ENCODE measurements around the gene NCR1. TPM values are rescaled to one million over a fixed set of nuclear protein-coding genes. Genes with fewer than 3 reads are reported as not detected.
"Not testable (repeated sequence)": the region's sequence is repeated elsewhere in the genome, so short reads cannot be mapped to it uniquely, and the experiment has no call there.

The NCR1 gene
- polyA plus RNA-seq, 1 experiment = not detected

DNA sequence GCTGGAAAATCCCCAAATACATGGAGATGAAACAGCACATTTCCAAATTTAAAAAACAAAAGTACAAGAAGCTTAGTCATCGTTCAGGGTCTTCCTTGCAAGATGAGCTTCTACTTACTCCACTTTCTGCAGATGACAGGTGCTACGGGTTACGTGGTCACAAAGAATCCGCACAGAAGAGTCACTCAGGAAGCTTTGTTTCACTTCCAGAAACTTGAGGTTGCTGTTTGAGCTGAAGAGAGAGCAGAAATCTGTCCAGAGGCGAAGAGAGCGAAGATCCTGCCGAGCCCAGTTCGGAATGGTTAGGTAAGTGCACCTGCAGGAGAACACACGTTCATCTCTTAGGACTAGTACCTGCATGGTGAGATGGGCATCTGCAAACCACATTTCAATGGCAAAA is 32.0 kb downstream of the NCR1 start:
- Histone ChIP-seq H3K36me3 (ENCODE audit: control insufficient read depth, insufficient read depth, low read length) (no peaks in the 10 kb centered on the region), H3K4me3 (ENCODE audit: low read depth, low read length) (no peak overlapping the region), H3K27me3 (ENCODE audit: control insufficient read depth, insufficient read depth, low read length) (no peaks in the 10 kb centered on the region)
- POLR2A ChIA-PET = no interaction called here
- DNase-seq (ENCODE audit: low read depth) = no peak
- CTCF ChIA-PET = no interaction called here
- TF ChIP-seq, protein P1, sequence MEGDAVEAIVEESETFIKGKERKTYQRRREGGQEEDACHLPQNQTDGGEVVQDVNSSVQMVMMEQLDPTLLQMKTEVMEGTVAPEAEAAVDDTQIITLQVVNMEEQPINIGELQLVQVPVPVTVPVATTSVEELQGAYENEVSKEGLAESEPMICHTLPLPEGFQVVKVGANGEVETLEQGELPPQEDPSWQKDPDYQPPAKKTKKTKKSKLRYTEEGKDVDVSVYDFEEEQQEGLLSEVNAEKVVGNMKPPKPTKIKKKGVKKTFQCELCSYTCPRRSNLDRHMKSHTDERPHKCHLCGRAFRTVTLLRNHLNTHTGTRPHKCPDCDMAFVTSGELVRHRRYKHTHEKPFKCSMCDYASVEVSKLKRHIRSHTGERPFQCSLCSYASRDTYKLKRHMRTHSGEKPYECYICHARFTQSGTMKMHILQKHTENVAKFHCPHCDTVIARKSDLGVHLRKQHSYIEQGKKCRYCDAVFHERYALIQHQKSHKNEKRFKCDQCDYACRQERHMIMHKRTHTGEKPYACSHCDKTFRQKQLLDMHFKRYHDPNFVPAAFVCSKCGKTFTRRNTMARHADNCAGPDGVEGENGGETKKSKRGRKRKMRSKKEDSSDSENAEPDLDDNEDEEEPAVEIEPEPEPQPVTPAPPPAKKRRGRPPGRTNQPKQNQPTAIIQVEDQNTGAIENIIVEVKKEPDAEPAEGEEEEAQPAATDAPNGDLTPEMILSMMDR (IDR thresholded peaks at IDR 0.05; ENCODE audit: insufficient read depth, low read depth, low read length) = no peak

DNA sequence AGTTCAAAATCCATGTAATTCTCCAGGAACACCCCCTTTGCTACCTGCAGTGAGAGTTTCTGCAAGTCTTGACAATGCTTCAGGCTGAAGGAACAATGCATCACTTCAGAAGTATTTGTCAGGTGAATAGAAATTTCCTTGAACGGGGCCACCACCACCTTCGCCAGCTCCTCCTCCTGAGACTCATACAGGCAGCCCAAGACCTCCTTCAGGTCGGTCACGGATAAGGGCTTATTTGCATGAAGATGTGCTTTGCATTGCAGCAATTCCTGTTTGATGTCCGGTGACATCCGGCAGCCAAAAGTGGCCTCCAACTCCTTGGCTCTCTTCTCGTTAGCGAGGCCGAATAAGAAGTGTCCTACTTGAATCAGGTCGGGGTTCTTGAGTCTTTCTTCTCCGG is 33.0 kb downstream of the NCR1 start:
- H3K4me3 ChIP-seq (ENCODE audit: low read depth, low read length) = no peak overlapping the region
- POLR2A ChIA-PET = no interaction called here
- DNase-seq (ENCODE audit: low read depth) = no peak
- H3K27me3 ChIP-seq (ENCODE audit: control insufficient read depth, insufficient read depth, low read length) = no peaks in the 10 kb centered on the region
- H3K36me3 ChIP-seq (ENCODE audit: control insufficient read depth, insufficient read depth, low read length) = no peaks in the 10 kb centered on the region
- CTCF ChIA-PET = no interaction called here
- TF ChIP-seq, protein P1 (IDR thresholded peaks at IDR 0.05; ENCODE audit: insufficient read depth, low read depth, low read length) = no peak

DNA sequence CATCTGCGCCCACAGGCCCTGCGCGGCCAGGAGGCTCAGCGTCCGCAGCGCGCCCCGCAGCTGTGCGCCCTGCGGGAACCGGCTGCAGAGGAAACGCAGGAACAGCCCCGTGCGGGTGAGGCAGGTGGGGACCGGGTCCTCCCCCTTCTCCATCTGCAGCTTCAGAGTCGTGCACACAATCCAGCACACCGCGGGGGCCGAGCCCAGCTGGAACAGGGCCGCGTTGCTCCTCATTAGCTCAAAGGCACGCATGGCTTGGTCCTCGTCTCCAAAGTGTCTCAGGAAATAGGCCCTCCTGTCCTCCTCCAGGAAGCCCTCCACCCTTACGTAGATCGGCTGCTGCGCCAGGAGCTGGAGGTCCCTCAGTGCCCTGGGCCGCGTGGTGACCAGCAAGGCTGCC is 33.6 kb downstream of the NCR1 start:
- DNase-seq (ENCODE audit: low read depth); H3K27me3 ChIP-seq (ENCODE audit: control insufficient read depth, insufficient read depth, low read length); CTCF ChIA-PET; H3K36me3 ChIP-seq (ENCODE audit: control insufficient read depth, insufficient read depth, low read length); H3K4me3 ChIP-seq (ENCODE audit: low read depth, low read length); POLR2A ChIA-PET: not testable (repeated sequence)

DNA sequence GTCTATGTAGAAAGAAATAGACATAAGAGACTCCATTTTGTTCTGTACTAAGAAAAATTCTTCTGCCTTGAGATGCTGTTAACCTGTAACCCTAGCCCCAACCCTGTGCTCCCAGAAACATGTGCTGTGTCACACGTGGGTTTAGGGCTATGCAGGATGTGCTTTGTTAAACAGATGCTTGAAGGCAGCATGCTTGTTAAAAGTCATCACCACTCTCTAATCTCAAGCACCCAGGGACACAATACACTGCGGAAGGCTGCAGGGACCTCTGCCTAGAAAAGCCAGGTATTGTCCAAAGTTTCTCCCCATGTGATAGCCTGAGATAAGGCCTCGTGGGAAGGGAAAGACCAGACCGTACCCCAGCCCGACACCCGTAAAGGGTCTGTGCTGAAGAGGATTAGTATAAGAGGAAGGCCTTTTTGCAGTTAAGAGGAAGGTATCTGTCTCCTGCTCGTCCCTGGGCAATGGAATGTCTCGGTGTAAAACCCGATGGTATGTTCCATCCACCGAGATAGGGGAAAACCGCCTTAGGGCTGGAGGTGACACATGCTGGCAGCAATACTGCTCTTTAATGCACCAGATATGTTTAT is 37.9 kb downstream of the NCR1 start:
- CTCF ChIA-PET; H3K36me3 ChIP-seq (ENCODE audit: control insufficient read depth, insufficient read depth, low read length); POLR2A ChIA-PET; H3K4me3 ChIP-seq (ENCODE audit: low read depth, low read length); DNase-seq (ENCODE audit: low read depth); H3K27me3 ChIP-seq (ENCODE audit: control insufficient read depth, insufficient read depth, low read length): not testable (repeated sequence)

DNA sequence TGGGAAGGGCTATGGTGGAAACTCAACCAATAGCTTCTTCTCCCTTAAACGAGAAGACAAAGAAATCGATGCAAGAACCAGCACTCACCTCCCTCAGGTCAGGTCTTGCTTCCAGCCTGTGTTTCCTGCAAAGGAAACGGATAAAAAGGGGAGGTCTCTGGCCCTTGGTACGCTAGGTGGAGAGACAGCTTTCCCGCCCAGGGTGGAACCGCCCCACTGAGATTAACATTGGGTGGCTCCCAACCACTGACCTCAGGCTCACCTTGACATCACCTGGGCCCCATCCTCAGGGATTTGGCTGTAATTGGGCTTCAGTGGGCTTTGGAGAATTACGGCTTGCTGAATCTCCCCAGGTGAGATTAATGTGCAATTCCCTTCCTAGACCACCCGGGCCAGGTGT is 41.4 kb downstream of the NCR1 start, which contains the start of gene NLRP7:
Gene NLRP7 (minus strand): TSS at position 150 of the 400 bp plus-strand sequence.
- ChIA-PET POLR2A (no interaction called here), CTCF (no interaction called here)
- TF ChIP-seq, protein P1 (IDR thresholded peaks at IDR 0.05; ENCODE audit: insufficient read depth, low read depth, low read length) = no peak

DNA sequence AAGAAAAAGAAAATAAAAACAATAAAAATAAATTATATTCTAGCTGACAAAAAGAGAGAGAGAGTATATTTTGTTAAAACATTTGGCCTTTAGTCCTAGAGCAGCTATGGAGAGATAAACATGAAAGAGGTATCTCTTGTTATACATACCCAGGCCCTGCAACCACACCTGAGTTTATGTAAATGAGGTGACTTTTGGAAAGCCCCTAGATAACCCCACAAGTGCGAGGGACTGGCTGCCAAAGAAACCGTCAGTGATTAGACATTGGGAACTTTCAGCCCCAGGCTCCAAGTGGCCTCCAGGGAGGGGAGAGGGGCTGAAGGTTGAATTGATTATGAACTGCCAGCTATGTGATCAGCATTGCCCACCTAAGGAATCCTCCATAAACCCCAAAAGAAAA is 43.5 kb downstream of the NCR1 start:
- DNase-seq (ENCODE audit: low read depth) = no peak
- no peaks in the 10 kb centered on the region for H3K27me3 ChIP-seq (ENCODE audit: control insufficient read depth, insufficient read depth, low read length)
- ChIA-PET CTCF (no interaction called here), POLR2A (no interaction called here)
- H3K4me3 ChIP-seq (ENCODE audit: low read depth, low read length) = no peak overlapping the region
- TF ChIP-seq, protein P1 (IDR thresholded peaks at IDR 0.05; ENCODE audit: insufficient read depth, low read depth, low read length) = no peak
- H3K36me3 ChIP-seq (ENCODE audit: control insufficient read depth, insufficient read depth, low read length) = no peaks in the 10 kb centered on the region

More for the DNA sequence above, 41.4 kb downstream of the NCR1 start, which contains the start of gene NLRP7:
- DNase-seq (ENCODE audit: low read depth) = no peak
- Histone ChIP-seq H3K36me3 (ENCODE audit: control insufficient read depth, insufficient read depth, low read length) (no peaks in the 10 kb centered on the region), H3K4me3 (ENCODE audit: low read depth, low read length) (no peak within 1 kb of the TSS), H3K27me3 (ENCODE audit: control insufficient read depth, insufficient read depth, low read length) (no peaks in the 10 kb centered on the region)

DNA sequence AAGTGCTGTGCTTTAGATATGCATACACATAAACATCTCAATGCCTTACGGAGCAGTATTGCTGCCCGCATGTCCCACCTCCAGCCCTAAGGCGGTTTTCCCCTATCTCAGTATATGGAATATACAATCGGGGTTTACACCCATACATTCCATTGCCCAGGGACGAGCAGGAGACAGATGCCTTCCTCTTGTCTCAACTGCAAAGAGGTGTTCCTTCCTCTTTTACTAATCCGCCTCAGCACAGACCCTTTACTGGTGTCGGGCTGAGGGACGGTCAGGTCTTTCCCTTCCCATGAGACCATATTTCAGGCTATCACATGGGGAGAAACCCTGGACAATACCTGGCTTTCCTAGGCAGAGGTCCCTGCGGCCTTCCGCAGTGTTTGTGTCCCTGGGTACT is 44.6 kb downstream of the NCR1 start:
- POLR2A ChIA-PET; DNase-seq (ENCODE audit: low read depth); CTCF ChIA-PET: not testable (repeated sequence)

More for the DNA sequence above, 44.6 kb downstream of the NCR1 start:
- not testable (repeated sequence) for H3K36me3 ChIP-seq (ENCODE audit: control insufficient read depth, insufficient read depth, low read length); H3K27me3 ChIP-seq (ENCODE audit: control insufficient read depth, insufficient read depth, low read length); H3K4me3 ChIP-seq (ENCODE audit: low read depth, low read length)
